HCT116 (cell line): ENCODE results near the gene GMDS. TPM values are rescaled to one million over a fixed set of nuclear protein-coding genes. Genes with fewer than 3 reads are reported as not detected.

Experiments used
- ATAC-seq: fragments of 200-7000 bp; cut with Tn5 transposase; 2 replicates; pipeline ENCODE4 v1.9.1; 2020; ENCODE audit warnings: mild to moderate bottlenecking, moderate library complexity
- BruUV-seq: library from RNA; stranded (reverse); fragments of 400-500 nt; replicated peaks from 2 replicates; lab custom pipeline; 2021; lab: Mats Ljungman, UMichigan
- CTCF ChIA-PET: fragments of 300-600 bp; sonication (Branson Sonifier 250); formaldehyde crosslinking; loops from one replicate; lab custom pipeline; 2021; ENCODE audit warnings: antibody characterized with exemption; lab: Charles Lee
- POLR2A ChIA-PET: fragments of 300-600, 350-600 bp; sonication (Branson Sonifier 250); formaldehyde crosslinking; loops from one replicate; lab custom pipeline; 2021; ENCODE audit warnings: antibody characterized with exemption; lab: Charles Lee
- RAD21 ChIA-PET, 2 experiments: fragments of 300-600 bp; sonication (Branson Sonifier 250); formaldehyde crosslinking; loops; one replicate each; lab custom pipeline; 2023; ENCODE audit warnings: low total read pairs in 2 of 2; ENCODE audit not compliant: uncharacterized antibody in 2 of 2, unreplicated experiment in 2 of 2, low non-redundant PET in 1 of 2; lab: Charles Lee
- DNase-seq: peaks from one replicate; pipeline ENCODE4 v3.0.0-alpha.2; 2010; ENCODE audit warnings: low read depth, low spot score
- H2AFZ ChIP-seq: fragments of 200-600 bp; shearing (Covaris generic), sonication (generic); 2 replicates; pipeline ENCODE4 v1.6.1; 2017; ENCODE audit warnings: low read depth, mixed run types, mixed read lengths, antibody characterized with exemption, low read length; ENCODE audit not compliant: poor library complexity, severe bottlenecking
- H3K27ac ChIP-seq: 2 replicates; pipeline ENCODE4 v1.5.1; 2012; ENCODE audit warnings: low read depth, low read length
- H3K27me3 ChIP-seq: fragments of 200-600 bp; sonication (generic); 2 replicates; pipeline ENCODE4 v1.6.1; 2016; ENCODE audit warnings: mixed run types, low read length, mixed read lengths; ENCODE audit not compliant: insufficient read depth
- H3K36me3 ChIP-seq, 2 experiments: fragments of 200-500 bp in 1 of 2; fragments of 200-600 bp in 1 of 2; sonication (Bioruptor generic) in 1 of 2; sonication (generic) in 1 of 2; 2 replicates each; pipeline versions ENCODE4 v1.5.1 to v1.6.1; 2014 to 2016; ENCODE audit warnings: low read length in 2 of 2, inconsistent platforms in 1 of 2, mixed read lengths in 1 of 2, mixed run types in 1 of 2; ENCODE audit not compliant: insufficient read depth in 2 of 2, control insufficient read depth in 1 of 2
- H3K4me1 ChIP-seq, 2 experiments: fragments of 200-600 bp in 1 of 2; sonication (generic) in 1 of 2; 2 replicates each; pipeline versions ENCODE4 v1.5.1 to v1.6.1; 2012 to 2017; ENCODE audit warnings: low read length in 2 of 2, inconsistent platforms in 1 of 2, mild to moderate bottlenecking in 1 of 2, mixed read lengths in 1 of 2, mixed run types in 1 of 2, moderate library complexity in 1 of 2; ENCODE audit not compliant: insufficient read depth in 2 of 2, control insufficient read depth in 1 of 2
- H3K4me2 ChIP-seq: fragments of 200-600 bp; sonication (generic); 2 replicates; pipeline ENCODE4 v1.6.1; 2017; ENCODE audit warnings: mixed run types, low read length, mixed read lengths
- H3K4me3 ChIP-seq, 2 experiments: fragments of 200-600 bp in 1 of 2; sonication (generic) in 1 of 2; replicated peaks in 1 of 2; 2 replicates each; pipeline ENCODE4 v1.5.1; 2011 to 2016; ENCODE audit warnings: low read length in 2 of 2, control low read depth in 1 of 2, low read depth in 1 of 2, mild to moderate bottlenecking in 1 of 2, mixed read lengths in 1 of 2, mixed run types in 1 of 2
- H3K79me2 ChIP-seq: fragments of 200-600 bp; sonication (generic); 2 replicates; pipeline ENCODE4 v1.6.1; 2017; ENCODE audit warnings: mild to moderate bottlenecking, mixed run types, low read length, moderate library complexity, mixed read lengths; ENCODE audit not compliant: insufficient read depth
- H3K9ac ChIP-seq: fragments of 200-600 bp; sonication (generic); 2 replicates; pipeline ENCODE4 v1.6.1; 2016; ENCODE audit warnings: low read length, mixed read lengths
- H3K9me2 ChIP-seq: fragments of 200-600 bp; sonication (generic), shearing (Covaris generic); 2 replicates; pipeline ENCODE4 v1.6.1; 2017; ENCODE audit warnings: mixed run types, mild to moderate bottlenecking, moderate library complexity; ENCODE audit not compliant: insufficient read depth
- H3K9me3 ChIP-seq, 2 experiments: fragments of 200-500 bp in 1 of 2; fragments of 200-600 bp in 1 of 2; sonication (Bioruptor generic) in 1 of 2; sonication (generic) in 1 of 2; 2 replicates each; pipeline ENCODE4 v1.6.1; 2014 to 2017; ENCODE audit warnings: low read length in 2 of 2, mixed read lengths in 2 of 2, inconsistent platforms in 1 of 2, low read depth in 1 of 2, mild to moderate bottlenecking in 1 of 2, mixed run types in 1 of 2, moderate library complexity in 1 of 2; ENCODE audit not compliant: control insufficient read depth in 1 of 2, insufficient read depth in 1 of 2
- H4K20me1 ChIP-seq: fragments of 200-600 bp; sonication (generic), shearing (Covaris generic); 2 replicates; pipeline ENCODE4 v1.6.1; 2017; ENCODE audit warnings: mixed run types, mild to moderate bottlenecking, moderate library complexity; ENCODE audit not compliant: insufficient read depth
- CBX3 ChIP-seq: IDR thresholded peaks from 2 replicates; pipeline ENCODE4 v1.6.1; 2012; ENCODE audit warnings: low read depth
- CEBPB ChIP-seq: IDR thresholded peaks from 2 replicates; pipeline ENCODE4 v1.6.1; 2012; ENCODE audit warnings: low read depth
- EGR1 ChIP-seq: IDR thresholded peaks from 2 replicates; pipeline ENCODE4 v1.6.1; 2012; ENCODE audit warnings: low read depth
- EZH2 ChIP-seq: fragments of 200-600 bp; sonication (generic); IDR thresholded peaks from 2 replicates; pipeline ENCODE4 v1.6.1; 2017; ENCODE audit warnings: antibody characterized with exemption, mixed run types
- EZH2phosphoT487 ChIP-seq: fragments of 200-600 bp; IDR thresholded peaks from 2 replicates; pipeline ENCODE4 v1.6.1; 2018; ENCODE audit warnings: antibody characterized with exemption, borderline replicate concordance
- FOSL1 ChIP-seq: IDR thresholded peaks from 2 replicates; pipeline ENCODE4 v1.6.1; 2012; ENCODE audit warnings: low read depth
- JUND ChIP-seq: IDR thresholded peaks from 2 replicates; pipeline ENCODE4 v1.6.1; 2012
- POLR2A ChIP-seq: IDR thresholded peaks from 2 replicates; pipeline ENCODE4 v1.7.0; 2011; ENCODE audit warnings: borderline replicate concordance; ENCODE audit not compliant: insufficient read depth, insufficient read length; ENCODE audit errors: extremely low read depth
- POLR2AphosphoS5 ChIP-seq: IDR thresholded peaks from 2 replicates; pipeline ENCODE4 v1.6.1; 2011; ENCODE audit warnings: mild to moderate bottlenecking, low read depth, low read length, moderate library complexity
- RAD21 ChIP-seq: IDR thresholded peaks from 2 replicates; pipeline ENCODE4 v1.6.1; 2012; ENCODE audit warnings: low read depth, mild to moderate bottlenecking
- SIN3A ChIP-seq: IDR thresholded peaks from 2 replicates; pipeline ENCODE4 v1.6.1; 2012; ENCODE audit warnings: low read depth
- SP1 ChIP-seq: IDR thresholded peaks from 2 replicates; pipeline ENCODE4 v1.6.1; 2012; ENCODE audit warnings: low read depth
- SRF ChIP-seq: IDR thresholded peaks from 2 replicates; pipeline ENCODE4 v1.6.1; 2012; ENCODE audit warnings: low read depth
- YY1 ChIP-seq: IDR thresholded peaks from 2 replicates; pipeline ENCODE4 v1.6.1; 2011; ENCODE audit warnings: low read length, low read depth, moderate library complexity, mild to moderate bottlenecking; ENCODE audit not compliant: insufficient replicate concordance; ENCODE audit errors: extremely low read depth
- ZFX ChIP-seq: fragments of 450-650 bp; IDR thresholded peaks from 2 replicates; pipeline ENCODE4 v1.6.1; 2017
- ZNF274 ChIP-seq: fragments of 200-500 bp; sonication (Bioruptor generic); IDR thresholded peaks from 2 replicates; pipeline ENCODE4 v1.6.1; 2014; ENCODE audit warnings: mild to moderate bottlenecking, low read depth, low read length, inconsistent platforms
- intact Hi-C: fragments of 100-400 bp; cut with micrococcal nuclease; formaldehyde crosslinking; loops from 2 replicates; pipeline ENCODE4 v1.10.0; 2022
- total RNA-seq: library from RNA; stranded (reverse); gene quantifications from one replicate; pipeline ENCODE4 v1.2.1, GENCODE V29; 2021; ENCODE audit not compliant: unreplicated experiment
- TF ChIP-seq, protein P1 (sequence below), 3 experiments: fragments of 200-600 bp in 1 of 3; sonication (generic) in 1 of 3; IDR thresholded peaks in 2 of 3; conservative IDR thresholded peaks in 1 of 3; 2 replicates each; pipeline ENCODE4 v1.5.1; 2012 to 2017; ENCODE audit warnings: low read depth in 2 of 3, low read length in 2 of 3, antibody characterized with exemption in 1 of 3, borderline replicate concordance in 1 of 3, control low read depth in 1 of 3, mild to moderate bottlenecking in 1 of 3, mixed read lengths in 1 of 3, mixed run types in 1 of 3, moderate library complexity in 1 of 3; ENCODE audit not compliant: insufficient read depth in 1 of 3
- TF ChIP-seq, protein P2 (sequence below): IDR thresholded peaks from 2 replicates; pipeline ENCODE4 v1.6.1; 2012
- TF ChIP-seq, protein P3 (sequence below): IDR thresholded peaks from 2 replicates; pipeline ENCODE4 v1.6.1; 2011; ENCODE audit warnings: mild to moderate bottlenecking, low read length, moderate library complexity; ENCODE audit not compliant: insufficient replicate concordance; ENCODE audit errors: extremely low read depth

The GMDS gene
- total RNA-seq, 1 experiment from 2014 or later = 34.4 TPM

DNA sequence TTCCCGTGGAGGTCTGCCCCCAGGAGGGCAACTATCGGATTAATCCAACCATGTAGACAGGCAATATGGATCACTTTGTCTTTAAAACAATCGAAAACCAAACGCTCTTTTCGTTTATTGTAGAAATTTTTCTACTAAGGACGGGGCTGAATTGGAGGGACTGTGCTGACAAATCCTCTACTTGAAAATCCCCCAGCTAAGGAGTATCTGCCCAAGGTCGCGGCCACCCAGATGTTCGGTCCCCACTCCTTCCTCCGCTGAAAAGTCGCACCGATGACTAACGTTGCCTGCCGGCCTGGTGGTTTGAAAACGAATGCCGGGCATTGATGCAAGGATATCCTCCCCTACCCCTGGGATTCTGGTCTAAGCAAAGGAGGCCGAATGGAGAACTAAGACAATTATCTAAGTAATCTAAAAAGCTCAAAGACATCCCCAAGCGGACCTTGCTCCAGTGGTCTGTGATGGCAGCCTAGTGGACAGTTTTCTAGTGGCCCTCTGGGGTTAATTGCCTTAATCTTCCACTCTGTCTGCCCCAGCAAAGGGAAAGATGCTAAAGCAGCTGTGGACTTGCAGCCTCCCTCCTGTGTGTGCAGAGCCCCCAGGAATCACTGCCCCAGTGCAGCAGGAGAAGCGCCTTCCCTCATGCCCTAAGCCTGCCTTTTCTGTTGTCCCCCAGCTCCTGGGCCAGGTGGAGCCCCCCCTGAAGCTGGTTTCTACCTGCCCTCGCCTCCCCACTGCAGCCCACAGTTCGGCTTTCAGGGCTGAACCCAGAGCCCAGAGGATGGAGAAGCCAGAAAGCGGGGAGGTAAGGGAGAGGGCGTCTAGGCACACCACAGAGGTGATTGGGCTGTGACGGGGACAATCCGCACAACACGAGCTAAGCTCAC lies 639.3 kb downstream of the GMDS start:
- BruUV-seq = no TSS peak
- DNase-seq = no peak
- ATAC-seq = no peak
- Histone ChIP-seq H3K27me3 (no peaks in the 10 kb centered on the region), H3K27ac (no peak overlapping the region), H3K9me2 (no peaks in the 10 kb centered on the region), H3K4me2 (no peak overlapping the region), H3K4me1 (peaks cover 0 to 16% of the 10 kb centered on the region in 2 experiments; a peak in 3 of 4 replicates), H3K79me2 (peaks cover 8% of the 10 kb centered on the region; the same call in 1 of the 2 replicates), H3K9me3 (no peaks in the 10 kb centered on the region), H3K36me3 (no peaks in the 10 kb centered on the region), H4K20me1 (no peaks in the 10 kb centered on the region), H2AFZ (no peak overlapping the region), H3K4me3 (no peak overlapping the region), H3K9ac (no peak overlapping the region)
- CTCF ChIA-PET = interaction anchor here (1.4 to 1.8 kb wide), 3 partner anchors 80 to 748 kb away, joined by 5 to 10 read pairs (median 5); no protein-coding TSS in a partner anchor
- RAD21 ChIA-PET = interaction anchor here in 1 of 2 experiments (1.0 kb wide), 1 partner anchor 489 kb away, joined by 3 read pairs; no protein-coding TSS in a partner anchor
- intact Hi-C loops = loop anchor here (2.0 to 5.0 kb wide), 3 partner anchors 81 to 1089 kb away; no protein-coding TSS in a partner anchor
- POLR2A ChIA-PET = no interaction called here
- TF ChIP-seq RAD21 (no peak), EGR1 (no peak), POLR2A (no peak), POLR2AphosphoS5 (no peak), JUND (no peak), EZH2 (no peak), SIN3A (no peak), CBX3 (no peak), SP1 (no peak), ZFX (no peak), YY1 (no peak), SRF (no peak), ZNF274 (no peak), EZH2phosphoT487 (no peak), FOSL1 (no peak), CEBPB (no peak)
- TF ChIP-seq, protein P1, sequence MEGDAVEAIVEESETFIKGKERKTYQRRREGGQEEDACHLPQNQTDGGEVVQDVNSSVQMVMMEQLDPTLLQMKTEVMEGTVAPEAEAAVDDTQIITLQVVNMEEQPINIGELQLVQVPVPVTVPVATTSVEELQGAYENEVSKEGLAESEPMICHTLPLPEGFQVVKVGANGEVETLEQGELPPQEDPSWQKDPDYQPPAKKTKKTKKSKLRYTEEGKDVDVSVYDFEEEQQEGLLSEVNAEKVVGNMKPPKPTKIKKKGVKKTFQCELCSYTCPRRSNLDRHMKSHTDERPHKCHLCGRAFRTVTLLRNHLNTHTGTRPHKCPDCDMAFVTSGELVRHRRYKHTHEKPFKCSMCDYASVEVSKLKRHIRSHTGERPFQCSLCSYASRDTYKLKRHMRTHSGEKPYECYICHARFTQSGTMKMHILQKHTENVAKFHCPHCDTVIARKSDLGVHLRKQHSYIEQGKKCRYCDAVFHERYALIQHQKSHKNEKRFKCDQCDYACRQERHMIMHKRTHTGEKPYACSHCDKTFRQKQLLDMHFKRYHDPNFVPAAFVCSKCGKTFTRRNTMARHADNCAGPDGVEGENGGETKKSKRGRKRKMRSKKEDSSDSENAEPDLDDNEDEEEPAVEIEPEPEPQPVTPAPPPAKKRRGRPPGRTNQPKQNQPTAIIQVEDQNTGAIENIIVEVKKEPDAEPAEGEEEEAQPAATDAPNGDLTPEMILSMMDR (IDR thresholded peaks at IDR 0.05 in 2 of 3, conservative IDR thresholded peaks at IDR 0.05 in 1 of 3; ENCODE audit: borderline replicate concordance in 1 of 3, insufficient read depth in 1 of 3, low read depth in 2 of 3, low read length in 2 of 3) = no peak
- TF ChIP-seq, protein P2, sequence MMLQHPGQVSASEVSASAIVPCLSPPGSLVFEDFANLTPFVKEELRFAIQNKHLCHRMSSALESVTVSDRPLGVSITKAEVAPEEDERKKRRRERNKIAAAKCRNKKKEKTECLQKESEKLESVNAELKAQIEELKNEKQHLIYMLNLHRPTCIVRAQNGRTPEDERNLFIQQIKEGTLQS = no peak
- TF ChIP-seq, protein P3, sequence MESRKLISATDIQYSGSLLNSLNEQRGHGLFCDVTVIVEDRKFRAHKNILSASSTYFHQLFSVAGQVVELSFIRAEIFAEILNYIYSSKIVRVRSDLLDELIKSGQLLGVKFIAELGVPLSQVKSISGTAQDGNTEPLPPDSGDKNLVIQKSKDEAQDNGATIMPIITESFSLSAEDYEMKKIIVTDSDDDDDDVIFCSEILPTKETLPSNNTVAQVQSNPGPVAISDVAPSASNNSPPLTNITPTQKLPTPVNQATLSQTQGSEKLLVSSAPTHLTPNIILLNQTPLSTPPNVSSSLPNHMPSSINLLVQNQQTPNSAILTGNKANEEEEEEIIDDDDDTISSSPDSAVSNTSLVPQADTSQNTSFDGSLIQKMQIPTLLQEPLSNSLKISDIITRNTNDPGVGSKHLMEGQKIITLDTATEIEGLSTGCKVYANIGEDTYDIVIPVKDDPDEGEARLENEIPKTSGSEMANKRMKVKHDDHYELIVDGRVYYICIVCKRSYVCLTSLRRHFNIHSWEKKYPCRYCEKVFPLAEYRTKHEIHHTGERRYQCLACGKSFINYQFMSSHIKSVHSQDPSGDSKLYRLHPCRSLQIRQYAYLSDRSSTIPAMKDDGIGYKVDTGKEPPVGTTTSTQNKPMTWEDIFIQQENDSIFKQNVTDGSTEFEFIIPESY = no peak
